Measurements from ENCODE around the gene OXNAD1. TPM values are rescaled to one million over a fixed set of nuclear protein-coding genes. Genes with fewer than 3 reads are reported as not detected.

The OXNAD1 gene
- total RNA-seq, 1 experiment from 2014 or later: 6.6 TPM

DNA sequence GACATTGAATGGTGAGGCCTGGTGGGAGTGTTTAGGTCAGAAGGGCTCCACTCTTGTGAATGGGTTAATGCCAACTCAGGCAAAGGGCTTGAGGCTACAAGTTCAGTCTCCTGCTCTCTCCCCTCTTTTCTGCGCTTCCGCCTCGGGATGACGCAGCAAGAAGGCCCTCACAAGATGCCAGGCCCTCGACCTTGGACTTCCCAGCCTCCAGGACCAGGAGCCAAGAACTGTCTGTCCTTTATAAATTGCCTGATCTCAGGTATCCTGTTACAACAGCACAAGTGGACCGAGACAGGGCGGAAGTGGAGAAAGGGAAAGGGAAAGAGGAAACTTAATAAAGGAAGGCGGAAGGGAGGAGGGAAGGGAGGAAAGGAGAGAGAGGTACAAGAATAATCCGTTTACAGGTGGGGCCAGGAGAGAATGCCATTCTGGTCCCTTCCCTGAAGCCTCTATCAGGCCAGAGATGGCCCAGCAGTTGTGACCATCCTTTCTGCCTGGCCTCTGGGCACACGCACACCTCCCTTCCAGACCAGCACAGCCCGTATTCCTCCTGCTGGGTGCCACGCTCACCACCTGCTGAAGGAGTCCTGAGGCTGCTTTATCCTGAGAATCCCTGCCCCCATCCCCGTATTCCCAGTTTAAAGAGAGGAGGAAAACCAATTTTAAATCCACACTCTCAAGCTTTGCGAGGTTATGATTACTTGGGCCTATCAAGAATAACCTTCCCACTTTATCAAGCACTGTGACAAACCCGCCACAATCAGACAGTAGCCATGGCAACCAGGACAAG is 64.2 kb downstream of the OXNAD1 start:
- in situ Hi-C loops (cut with HindIII; ENCODE audit: low pct_unique_long_range_greater_than_20kb, low sequenced_read_pairs): no loop called here
- H3K36me3 ChIP-seq (ENCODE audit: control insufficient read depth, insufficient read depth, low read length): no peaks in the 10 kb centered on the region
- TF ChIP-seq TCF7L2 (IDR thresholded peaks at IDR 0.05; ENCODE audit: low read depth, low read length) (no peak), POLR2AphosphoS5 (IDR thresholded peaks at IDR 0.05; ENCODE audit: low read depth, low read length) (no peak), SIN3A (IDR thresholded peaks at IDR 0.05; ENCODE audit: borderline replicate concordance, insufficient read depth, low read depth, low read length) (no peak), REST (IDR thresholded peaks at IDR 0.05; ENCODE audit: insufficient read depth in 1 of 2, low read depth in 2 of 2, low read length in 1 of 2) (no peak)
- TF ChIP-seq, protein P1, sequence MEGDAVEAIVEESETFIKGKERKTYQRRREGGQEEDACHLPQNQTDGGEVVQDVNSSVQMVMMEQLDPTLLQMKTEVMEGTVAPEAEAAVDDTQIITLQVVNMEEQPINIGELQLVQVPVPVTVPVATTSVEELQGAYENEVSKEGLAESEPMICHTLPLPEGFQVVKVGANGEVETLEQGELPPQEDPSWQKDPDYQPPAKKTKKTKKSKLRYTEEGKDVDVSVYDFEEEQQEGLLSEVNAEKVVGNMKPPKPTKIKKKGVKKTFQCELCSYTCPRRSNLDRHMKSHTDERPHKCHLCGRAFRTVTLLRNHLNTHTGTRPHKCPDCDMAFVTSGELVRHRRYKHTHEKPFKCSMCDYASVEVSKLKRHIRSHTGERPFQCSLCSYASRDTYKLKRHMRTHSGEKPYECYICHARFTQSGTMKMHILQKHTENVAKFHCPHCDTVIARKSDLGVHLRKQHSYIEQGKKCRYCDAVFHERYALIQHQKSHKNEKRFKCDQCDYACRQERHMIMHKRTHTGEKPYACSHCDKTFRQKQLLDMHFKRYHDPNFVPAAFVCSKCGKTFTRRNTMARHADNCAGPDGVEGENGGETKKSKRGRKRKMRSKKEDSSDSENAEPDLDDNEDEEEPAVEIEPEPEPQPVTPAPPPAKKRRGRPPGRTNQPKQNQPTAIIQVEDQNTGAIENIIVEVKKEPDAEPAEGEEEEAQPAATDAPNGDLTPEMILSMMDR (IDR thresholded peaks at IDR 0.05): no peak
- ChIA-PET CTCF (no interaction called here), POLR2A (no interaction called here)
- H3K4me1 ChIP-seq (ENCODE audit: control insufficient read depth, insufficient read depth, low read length): no peaks in the 10 kb centered on the region
- DNase-seq (ENCODE audit: low read depth, low spot score) (no peak), ATAC-seq (no peak)
- intact Hi-C loops (cut with micrococcal nuclease; ENCODE audit: unreplicated experiment): no loop called here
- no TSS peak for BruUV-seq (replicated peaks)
- H3K9me3 ChIP-seq (ENCODE audit: control insufficient read depth, insufficient read depth, low read depth, low read length): no peaks in the 10 kb centered on the region; the same call in 1 of the 2 replicates
- no peaks in the 10 kb centered on the region for H3K27me3 ChIP-seq (ENCODE audit: control insufficient read depth, insufficient read depth, low read length)
- H3K4me3 ChIP-seq (ENCODE audit: low read depth in 2 of 2, low read length in 2 of 2): no peak overlapping the region
- no peak overlapping the region for H3K27ac ChIP-seq (ENCODE audit: low read length)

DNA sequence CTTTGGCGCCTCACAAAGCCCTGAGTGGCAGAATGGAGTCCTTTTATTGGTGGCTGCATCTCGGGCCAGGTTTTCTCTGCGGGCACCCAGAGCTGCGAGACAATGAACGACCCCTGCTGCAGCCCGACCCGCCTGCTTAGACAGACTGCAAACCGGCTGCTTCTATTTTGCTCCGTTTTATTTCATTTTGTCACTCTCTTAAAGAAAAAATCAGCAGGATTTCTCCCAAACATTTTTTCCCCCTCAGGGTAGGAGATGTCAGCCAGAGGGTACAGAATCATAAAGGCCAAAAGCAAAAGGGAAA is 64.8 kb downstream of the OXNAD1 start:
- ATAC-seq: no peak
- Histone ChIP-seq H3K4me3 (ENCODE audit: low read depth in 2 of 2, low read length in 2 of 2) (no peak overlapping the region), H3K4me1 (ENCODE audit: control insufficient read depth, insufficient read depth, low read length) (no peaks in the 10 kb centered on the region), H3K36me3 (ENCODE audit: control insufficient read depth, insufficient read depth, low read length) (no peaks in the 10 kb centered on the region), H3K9me3 (ENCODE audit: control insufficient read depth, insufficient read depth, low read depth, low read length) (no peaks in the 10 kb centered on the region; the same call in 1 of the 2 replicates), H3K27ac (ENCODE audit: low read length) (no peak overlapping the region), H3K27me3 (ENCODE audit: control insufficient read depth, insufficient read depth, low read length) (no peaks in the 10 kb centered on the region)
- ChIA-PET POLR2A (no interaction called here), CTCF (no interaction called here)
- no TSS peak for BruUV-seq (replicated peaks)
- no peak for TF ChIP-seq SIN3A (IDR thresholded peaks at IDR 0.05; ENCODE audit: borderline replicate concordance, insufficient read depth, low read depth, low read length)
- TF ChIP-seq, protein P1 (IDR thresholded peaks at IDR 0.05): no peak
- no peak for TF ChIP-seq REST (IDR thresholded peaks at IDR 0.05; ENCODE audit: insufficient read depth in 1 of 2, low read depth in 2 of 2, low read length in 1 of 2)
- no peak for TF ChIP-seq POLR2AphosphoS5 (IDR thresholded peaks at IDR 0.05; ENCODE audit: low read depth, low read length)
- TF ChIP-seq TCF7L2 (IDR thresholded peaks at IDR 0.05; ENCODE audit: low read depth, low read length): no peak
- DNase-seq (ENCODE audit: low read depth, low spot score): no peak
- intact Hi-C loops (cut with micrococcal nuclease; ENCODE audit: unreplicated experiment): no loop called here
- in situ Hi-C loops (cut with HindIII; ENCODE audit: low pct_unique_long_range_greater_than_20kb, low sequenced_read_pairs): no loop called here
